ENCODE data around the gene GTPBP2.

DNA sequence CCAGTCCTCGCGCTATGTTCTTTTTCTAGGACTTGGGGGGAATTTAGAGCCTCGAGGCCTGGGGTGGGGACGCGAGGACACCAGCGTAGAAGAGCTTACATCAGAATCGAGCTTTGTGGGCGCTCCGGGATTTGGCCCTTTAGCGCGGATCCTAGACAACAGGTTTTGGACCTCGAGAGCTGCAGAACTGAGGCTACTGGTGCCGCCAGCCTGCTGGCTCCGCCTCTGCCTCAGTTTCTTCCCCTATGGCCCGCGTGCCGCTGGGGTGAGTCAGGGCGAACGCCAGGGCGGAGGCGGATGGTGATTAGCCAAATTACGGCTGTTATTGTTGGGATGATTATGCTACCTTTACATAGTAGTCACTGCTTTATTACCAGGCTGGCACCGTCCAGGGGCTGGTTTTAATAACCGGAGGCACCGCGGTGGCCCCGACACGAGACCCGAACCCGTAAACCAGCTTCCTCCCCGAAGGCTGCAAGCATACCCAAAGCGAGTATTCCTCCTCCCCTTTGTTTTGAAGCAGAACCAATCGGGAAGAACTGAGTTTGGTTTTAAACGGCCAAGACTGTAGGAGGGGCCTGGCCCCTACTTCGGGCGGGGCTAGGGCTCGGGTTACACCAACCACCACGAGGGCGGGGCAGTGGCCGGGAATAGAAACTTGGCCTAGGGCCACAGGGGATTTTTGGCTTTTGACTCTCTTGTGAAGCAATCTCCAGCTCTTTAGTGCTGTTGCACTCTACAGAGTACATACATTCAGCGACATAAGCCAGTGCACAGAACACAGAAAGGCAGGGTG is 639 bp upstream of the GTPBP2 start:
- TF ChIP-seq, protein P1, sequence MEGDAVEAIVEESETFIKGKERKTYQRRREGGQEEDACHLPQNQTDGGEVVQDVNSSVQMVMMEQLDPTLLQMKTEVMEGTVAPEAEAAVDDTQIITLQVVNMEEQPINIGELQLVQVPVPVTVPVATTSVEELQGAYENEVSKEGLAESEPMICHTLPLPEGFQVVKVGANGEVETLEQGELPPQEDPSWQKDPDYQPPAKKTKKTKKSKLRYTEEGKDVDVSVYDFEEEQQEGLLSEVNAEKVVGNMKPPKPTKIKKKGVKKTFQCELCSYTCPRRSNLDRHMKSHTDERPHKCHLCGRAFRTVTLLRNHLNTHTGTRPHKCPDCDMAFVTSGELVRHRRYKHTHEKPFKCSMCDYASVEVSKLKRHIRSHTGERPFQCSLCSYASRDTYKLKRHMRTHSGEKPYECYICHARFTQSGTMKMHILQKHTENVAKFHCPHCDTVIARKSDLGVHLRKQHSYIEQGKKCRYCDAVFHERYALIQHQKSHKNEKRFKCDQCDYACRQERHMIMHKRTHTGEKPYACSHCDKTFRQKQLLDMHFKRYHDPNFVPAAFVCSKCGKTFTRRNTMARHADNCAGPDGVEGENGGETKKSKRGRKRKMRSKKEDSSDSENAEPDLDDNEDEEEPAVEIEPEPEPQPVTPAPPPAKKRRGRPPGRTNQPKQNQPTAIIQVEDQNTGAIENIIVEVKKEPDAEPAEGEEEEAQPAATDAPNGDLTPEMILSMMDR (IDR thresholded peaks at IDR 0.05; ENCODE audit: control extremely low read depth in 1 of 3, insufficient read depth in 1 of 3, low read depth in 1 of 3, low read length in 3 of 3): no peak
- TF ChIP-seq SP1 (IDR thresholded peaks at IDR 0.05; ENCODE audit: low read depth, low read length): peak; percentile 39; the same call in 1 of the 2 replicates
- TF ChIP-seq EP300 (IDR thresholded peaks at IDR 0.05; ENCODE audit: borderline replicate concordance in 1 of 2, low read depth in 2 of 2, low read length in 2 of 2): no peak
- peak; percentile 75 for TF ChIP-seq POLR2AphosphoS5 (IDR thresholded peaks at IDR 0.05; ENCODE audit: low read depth, low read length)
